B cell (primary cell): ENCODE measurements around the gene TMIGD2. TPM values are rescaled to one million over a fixed set of nuclear protein-coding genes. Genes with fewer than 3 reads are reported as not detected.

ENCODE experiments used
- ATAC-seq: fragments of 200-7000 bp; cut with Tn5 transposase; one replicate; pipeline ENCODE4 v1.10.0; 2021; ENCODE audit warnings: low read depth, mild to moderate bottlenecking, moderate number of reproducible peaks, moderate library complexity
- CTCF ChIA-PET: fragments of 350-600 bp; sonication (Branson Sonifier 250); formaldehyde crosslinking; loops from one replicate; lab custom pipeline; 2021; ENCODE audit warnings: antibody characterized with exemption, inconsistent platforms; lab: Charles Lee
- POLR2A ChIA-PET: fragments of 350-600 bp; sonication (Branson Sonifier 250); formaldehyde crosslinking; loops from one replicate; lab custom pipeline; 2021; ENCODE audit warnings: antibody characterized with exemption; lab: Charles Lee
- DNase-seq: peaks from one replicate; pipeline ENCODE4 v3.0.0; 2013
- H2AFZ ChIP-seq: 2 replicates; pipeline ENCODE4 v1.6.1; 2012; ENCODE audit warnings: mild to moderate bottlenecking, low read depth, low read length; ENCODE audit not compliant: insufficient read depth, poor library complexity, severe bottlenecking
- H3K27ac ChIP-seq, 2 donors: 1 replicate in 1 of 2; 2 replicates in 1 of 2; pipeline ENCODE4 v1.5.1; 2012 to 2013; ENCODE audit warnings: low read length in 2 of 2, mild to moderate bottlenecking in 2 of 2, moderate library complexity in 1 of 2
- H3K27me3 ChIP-seq, 4 experiments: fragments of 200-600 bp in 1 of 4; sonication (generic) in 1 of 4; replicated peaks in 1 of 4; 1 replicate in 2 of 4; 2 replicates in 2 of 4; pipeline versions ENCODE4 v1.6.1 to v1.7.0; 2013 to 2016; ENCODE audit warnings: low read length in 3 of 4, mild to moderate bottlenecking in 2 of 4, mixed read lengths in 1 of 4, moderate library complexity in 1 of 4; ENCODE audit not compliant: insufficient read depth in 4 of 4, control insufficient read depth in 3 of 4; ENCODE audit errors: control extremely low read depth in 1 of 4
- H3K36me3 ChIP-seq, 2 experiments: replicated peaks in 1 of 2; 1 replicate in 1 of 2; 2 replicates in 1 of 2; pipeline versions ENCODE4 v1.6.1 to v1.7.1; 2013; ENCODE audit warnings: low read length in 1 of 2; ENCODE audit not compliant: insufficient read depth in 2 of 2, control insufficient read depth in 1 of 2; ENCODE audit errors: control extremely low read depth in 1 of 2, extremely low read depth in 1 of 2
- H3K4me1 ChIP-seq, 2 donors: fragments of 200-600 bp in 1 of 2; sonication (generic) in 1 of 2; 1 replicate in 1 of 2; 2 replicates in 1 of 2; pipeline versions ENCODE4 v1.5.1 to v1.6.1; 2013 to 2017; ENCODE audit warnings: low read length in 2 of 2; ENCODE audit not compliant: control insufficient read depth in 2 of 2, insufficient read depth in 2 of 2
- H3K4me2 ChIP-seq: replicated peaks from 2 replicates; pipeline ENCODE3; 2012; ENCODE audit warnings: mild to moderate bottlenecking, low read depth, low read length; ENCODE audit not compliant: poor library complexity, severe bottlenecking
- H3K4me3 ChIP-seq, 5 experiments: fragments of 200-600 bp in 1 of 5; sonication (generic) in 1 of 5; 1 replicate in 3 of 5; 2 replicates in 2 of 5; pipeline versions ENCODE4 v1.5.1 to v1.7.0; 2011 to 2016; ENCODE audit warnings: low read length in 4 of 5, mild to moderate bottlenecking in 4 of 5, low read depth in 2 of 5, control low read depth in 1 of 5, moderate library complexity in 1 of 5; ENCODE audit not compliant: insufficient read depth in 1 of 5; ENCODE audit errors: control extremely low read depth in 1 of 5, extremely low read depth in 1 of 5
- H3K79me2 ChIP-seq: fragments of 200-600 bp; sonication (generic); one replicate; pipeline ENCODE4 v1.6.0; 2016; ENCODE audit warnings: low read length; ENCODE audit not compliant: control insufficient read depth, insufficient read depth
- H3K9ac ChIP-seq: fragments of 200-600 bp; sonication (generic); 2 replicates; pipeline ENCODE4 v1.6.1; 2017; ENCODE audit warnings: mild to moderate bottlenecking, low read length, moderate library complexity
- H3K9me3 ChIP-seq, 3 donors: one replicate each; pipeline versions ENCODE4 v1.6.1 to v1.7.1; 2013; ENCODE audit warnings: low read length in 2 of 3; ENCODE audit not compliant: control insufficient read depth in 2 of 3, insufficient read depth in 1 of 3; ENCODE audit errors: control extremely low read depth in 1 of 3
- H4K20me1 ChIP-seq: 2 replicates; pipeline ENCODE4 v1.6.0; 2012; ENCODE audit warnings: mild to moderate bottlenecking, low read length; ENCODE audit not compliant: insufficient read depth, control insufficient read depth, poor library complexity, severe bottlenecking
- H3K27ac Mint-ChIP-seq: one replicate; pipeline ENCODE4 v1.8.0; 2021; ENCODE audit warnings: mixed read lengths
- H3K27me3 Mint-ChIP-seq: one replicate; pipeline ENCODE4 v1.8.0; 2021; ENCODE audit warnings: mixed read lengths
- H3K4me1 Mint-ChIP-seq: one replicate; pipeline ENCODE4 v1.8.0; 2021; ENCODE audit warnings: mixed read lengths
- H3K4me3 Mint-ChIP-seq: one replicate; pipeline ENCODE4 v1.8.0; 2021; ENCODE audit warnings: mixed read lengths
- H3K9me3 Mint-ChIP-seq: one replicate; pipeline ENCODE4 v1.8.0; 2022; ENCODE audit warnings: mixed read lengths; ENCODE audit not compliant: insufficient read depth
- CTCF ChIP-seq: fragments of 200-600 bp; IDR thresholded peaks from one replicate; pipeline ENCODE4 v1.8.0; 2022; ENCODE audit warnings: antibody characterized with exemption, mild to moderate bottlenecking
- EZH2 ChIP-seq: IDR thresholded peaks from 2 replicates; pipeline ENCODE4 v1.6.1; 2012; ENCODE audit warnings: borderline replicate concordance, low read depth, mild to moderate bottlenecking, moderate library complexity, low read length; ENCODE audit not compliant: insufficient read depth, poor library complexity, severe bottlenecking
- WGBS: methylation state at CpG from one replicate; pipeline ENCODE4 v1.1.5; 2013; ENCODE audit warnings: missing lambda C conversion rate; ENCODE audit not compliant: insufficient coverage; 5-methylcytosine and 5-hydroxymethylcytosine counted together
- intact Hi-C: fragments of 100-400 bp; cut with micrococcal nuclease; formaldehyde crosslinking; loops from one replicate; pipeline ENCODE4 v1.10.0; 2022
- polyA plus RNA-seq: library from polyadenylated mRNA; depleted of rRNA; stranded (reverse); fragments of >200 nt; gene quantifications from 2 replicates; pipeline ENCODE4 v1.2.3, GENCODE V29; 2012
- total RNA-seq, 2 donors: library from RNA; stranded (reverse); fragments of 120-200 nt in 1 of 2; gene quantifications; 1 replicate in 1 of 2; 2 replicates in 1 of 2; pipeline versions ENCODE4 v1.2.3 to v1.2.4, GENCODE V29; 2013 to 2022

Gene TMIGD2
- total and polyA plus RNA-seq, 2 donors (not counting 1 experiment from before 2014, with no cell fraction given), result 0.24 TPM; not detected in 1

- Histone ChIP-seq H3K27ac (no peak overlapping the region), H3K27me3 (peaks cover 0 to 11% (median 0%) of the 10 kb centered on the region in 4 experiments), H3K36me3 (no peaks in the 10 kb centered on the region), H3K4me3 (peak overlapping the region in 4 of 5 experiments; percentile 9 to 38 (median 32)), H3K9me3 (peaks cover 0 to 41% (median 0%) of the 10 kb centered on the region in 3 donors), H3K79me2 (no peaks in the 10 kb centered on the region), H3K9ac (peak overlapping the region; percentile 32), H2AFZ (peak overlapping the region; percentile 69), H4K20me1 (no peaks in the 10 kb centered on the region), H3K4me2 (peak overlapping the region; percentile 74), H3K4me1 (peaks cover 18 to 31% of the 10 kb centered on the region in 2 donors)
- intact Hi-C loops, result loop anchor here (5.0 kb wide), 1 partner anchor 145 kb away; the partner anchor contains the start of gene HDGFL2
- ChIA-PET CTCF (no interaction called here), POLR2A (interaction anchor here (0.7 kb wide), 1 partner anchor 491 kb away, joined by 5 read pairs; no protein-coding TSS in a partner anchor)
- peak; percentile 44 for DNase-seq
- ATAC-seq, result no peak
- Mint-ChIP-seq H3K27ac (no peak overlapping the region), H3K4me1 (peaks cover 28% of the 10 kb centered on the region), H3K4me3 (peak overlapping the region; percentile 77), H3K9me3 (no peaks in the 10 kb centered on the region), H3K27me3 (no peaks in the 10 kb centered on the region)
- 8% methylated on average over 33 of the region's 33 CpGs for WGBS
- TF ChIP-seq EZH2, result no peak
- no peak for TF ChIP-seq CTCF
Observed at GRCh38 chr19:4326837-4327251, 24.7 kb upstream of the TMIGD2 start.

GRCh38 chr19:4326215-4326836 lies 24.1 kb upstream of the TMIGD2 start:
- peak overlapping the region; percentile 74 for H3K4me2 ChIP-seq
- H3K27me3 Mint-ChIP-seq, result no peaks in the 10 kb centered on the region
- CTCF ChIA-PET, result no interaction called here
- POLR2A ChIA-PET, result interaction anchor here (0.7 kb wide), 1 partner anchor 492 kb away, joined by 5 read pairs; no protein-coding TSS in a partner anchor
- DNase-seq (peak; percentile 31), ATAC-seq (no peak)
- H3K79me2 ChIP-seq, result no peaks in the 10 kb centered on the region
- no peak overlapping the region for H3K9ac ChIP-seq
- peaks cover 18 to 31% of the 10 kb centered on the region in 2 donors for H3K4me1 ChIP-seq
- TF ChIP-seq EZH2 (no peak), CTCF (no peak)
- no peaks in the 10 kb centered on the region for H3K36me3 ChIP-seq
- no peak overlapping the region for H3K27ac ChIP-seq
- peak overlapping the region in 1 of 5 experiments; percentile 37 for H3K4me3 ChIP-seq
- peak overlapping the region; percentile 69 for H2AFZ ChIP-seq
- H3K4me1 Mint-ChIP-seq, result peaks cover 28% of the 10 kb centered on the region
- H4K20me1 ChIP-seq, result no peaks in the 10 kb centered on the region
- H3K9me3 ChIP-seq, result peaks cover 0 to 44% (median 0%) of the 10 kb centered on the region in 3 donors
- 55% methylated on average over 11 of the region's 13 CpGs for WGBS
- H3K4me3 Mint-ChIP-seq, result peak overlapping the region; percentile 77
- intact Hi-C loops, result loop anchor here (5.0 kb wide), 1 partner anchor 146 kb away; the partner anchor contains the start of gene HDGFL2
- H3K27me3 ChIP-seq, result peaks cover 0 to 11% (median 0%) of the 10 kb centered on the region in 4 experiments
- no peaks in the 10 kb centered on the region for H3K9me3 Mint-ChIP-seq
- H3K27ac Mint-ChIP-seq, result peak overlapping the region; percentile 56
